ENCODE data around the gene CCNL2. TPM values are rescaled to one million over a fixed set of nuclear protein-coding genes. Genes with fewer than 3 reads are reported as not detected.

The CCNL2 gene
- total and polyA plus RNA-seq, 2 of the 13 experiments (the other 11 are each of a cell fraction or from before 2014, with no cell fraction given) = 105 to 340 TPM

DNA sequence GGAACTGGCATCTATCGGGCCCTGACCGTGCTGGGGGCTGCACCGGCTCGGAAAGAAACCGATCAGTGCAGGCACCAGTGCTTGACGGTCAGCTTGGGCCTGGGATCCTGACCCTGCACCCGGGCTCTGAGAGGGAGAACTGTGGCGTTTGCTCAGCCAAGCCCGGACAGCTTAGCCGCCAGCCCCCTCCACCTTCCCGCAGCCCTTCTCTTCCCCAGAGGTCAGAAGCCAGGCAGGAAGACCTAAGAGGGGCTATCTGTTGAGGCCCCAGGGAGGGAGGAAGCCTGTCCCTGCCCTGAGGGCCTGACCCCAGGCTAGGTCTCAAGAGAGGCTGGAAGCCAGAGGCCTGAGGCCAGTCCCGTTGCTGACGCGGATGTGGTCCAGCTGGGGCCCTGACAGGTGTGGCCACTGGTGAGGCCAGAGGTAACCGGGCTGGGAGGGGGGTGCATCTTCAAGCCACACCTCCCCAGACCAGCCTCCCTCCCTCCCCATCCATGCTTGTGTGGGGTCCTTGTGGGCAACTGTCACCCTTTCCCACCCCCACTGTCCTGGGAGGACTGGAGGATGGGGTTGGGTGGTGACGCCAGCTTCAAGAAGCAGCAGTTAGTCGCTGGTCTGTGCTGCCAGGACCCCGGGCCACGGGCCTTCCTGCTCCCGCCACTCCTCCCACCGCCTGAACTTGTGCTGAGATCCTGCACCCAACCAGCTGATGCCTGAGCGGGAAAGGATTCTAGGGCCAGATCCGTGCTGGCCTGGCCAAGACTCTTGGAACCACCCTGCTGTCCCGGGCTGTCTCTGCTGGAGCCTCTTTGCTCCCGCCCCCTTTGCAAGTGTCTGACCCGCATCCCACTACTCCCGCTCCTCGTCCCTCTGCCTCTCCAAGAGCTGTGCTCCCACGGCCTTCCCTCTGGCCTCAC lies 47.4 kb downstream of the CCNL2 start (continued):
- TF ChIP-seq ZSCAN25 (CRISPR knock-in tag; IDR thresholded peaks at IDR 0.05) (no peak), RBFOX2 (IDR thresholded peaks at IDR 0.05; ENCODE audit: low read depth, low read length) (peak; percentile 68), TCF7 (IDR thresholded peaks at IDR 0.05; ENCODE audit: low read depth) (no peak), TCF7L2 (IDR thresholded peaks at IDR 0.05; ENCODE audit: low read depth, low read length) (no peak), TCF12 (IDR thresholded peaks at IDR 0.05) (no peak), TCF12 (CRISPR knock-in tag; IDR thresholded peaks at IDR 0.05) (no peak), ZFP36L1 (CRISPR knock-in tag; IDR thresholded peaks at IDR 0.05) (no peak), AGO2 (optimal IDR thresholded peaks at IDR 0.05; ENCODE audit: low read depth, low read length) (peak; percentile 86), ZMYM2 (CRISPR knock-in tag; IDR thresholded peaks at IDR 0.05) (no peak), KDM3A (CRISPR knock-in tag; IDR thresholded peaks at IDR 0.05; ENCODE audit: low read depth) (no peak), SRSF1 (optimal IDR thresholded peaks at IDR 0.05; ENCODE audit: low read depth, low read length) (no peak), ZBTB7A (CRISPR knock-in tag; IDR thresholded peaks at IDR 0.05) (no peak), MAFG (CRISPR knock-in tag; IDR thresholded peaks at IDR 0.05) (no peak), AGO1 (IDR thresholded peaks at IDR 0.05; ENCODE audit: low read depth, low read length, poor library complexity, severe bottlenecking) (peak; percentile 94)
- TF ChIP-seq, protein P1, sequence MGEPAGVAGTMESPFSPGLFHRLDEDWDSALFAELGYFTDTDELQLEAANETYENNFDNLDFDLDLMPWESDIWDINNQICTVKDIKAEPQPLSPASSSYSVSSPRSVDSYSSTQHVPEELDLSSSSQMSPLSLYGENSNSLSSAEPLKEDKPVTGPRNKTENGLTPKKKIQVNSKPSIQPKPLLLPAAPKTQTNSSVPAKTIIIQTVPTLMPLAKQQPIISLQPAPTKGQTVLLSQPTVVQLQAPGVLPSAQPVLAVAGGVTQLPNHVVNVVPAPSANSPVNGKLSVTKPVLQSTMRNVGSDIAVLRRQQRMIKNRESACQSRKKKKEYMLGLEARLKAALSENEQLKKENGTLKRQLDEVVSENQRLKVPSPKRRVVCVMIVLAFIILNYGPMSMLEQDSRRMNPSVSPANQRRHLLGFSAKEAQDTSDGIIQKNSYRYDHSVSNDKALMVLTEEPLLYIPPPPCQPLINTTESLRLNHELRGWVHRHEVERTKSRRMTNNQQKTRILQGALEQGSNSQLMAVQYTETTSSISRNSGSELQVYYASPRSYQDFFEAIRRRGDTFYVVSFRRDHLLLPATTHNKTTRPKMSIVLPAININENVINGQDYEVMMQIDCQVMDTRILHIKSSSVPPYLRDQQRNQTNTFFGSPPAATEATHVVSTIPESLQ (CRISPR knock-in tag; conservative IDR thresholded peaks at IDR 0.05) = no peak
- TF ChIP-seq, protein P2, sequence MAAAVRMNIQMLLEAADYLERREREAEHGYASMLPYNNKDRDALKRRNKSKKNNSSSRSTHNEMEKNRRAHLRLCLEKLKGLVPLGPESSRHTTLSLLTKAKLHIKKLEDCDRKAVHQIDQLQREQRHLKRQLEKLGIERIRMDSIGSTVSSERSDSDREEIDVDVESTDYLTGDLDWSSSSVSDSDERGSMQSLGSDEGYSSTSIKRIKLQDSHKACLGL (CRISPR knock-in tag; IDR thresholded peaks at IDR 0.05) = no peak
- TF ChIP-seq, protein P3, sequence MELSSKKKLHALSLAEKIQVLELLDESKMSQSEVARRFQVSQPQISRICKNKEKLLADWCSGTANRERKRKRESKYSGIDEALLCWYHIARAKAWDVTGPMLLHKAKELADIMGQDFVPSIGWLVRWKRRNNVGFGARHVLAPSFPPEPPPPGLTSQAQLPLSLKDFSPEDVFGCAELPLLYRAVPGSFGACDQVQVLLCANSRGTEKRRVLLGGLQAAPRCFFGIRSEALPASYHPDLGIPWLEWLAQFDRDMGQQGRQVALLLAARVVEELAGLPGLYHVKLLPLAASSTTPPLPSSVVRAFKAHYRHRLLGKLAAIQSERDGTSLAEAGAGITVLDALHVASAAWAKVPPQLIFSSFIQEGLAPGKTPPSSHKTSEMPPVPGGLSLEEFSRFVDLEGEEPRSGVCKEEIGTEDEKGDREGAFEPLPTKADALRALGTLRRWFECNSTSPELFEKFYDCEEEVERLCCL (CRISPR knock-in tag; IDR thresholded peaks at IDR 0.05; ENCODE audit: borderline replicate concordance) = no peak
- TF ChIP-seq, protein P4, sequence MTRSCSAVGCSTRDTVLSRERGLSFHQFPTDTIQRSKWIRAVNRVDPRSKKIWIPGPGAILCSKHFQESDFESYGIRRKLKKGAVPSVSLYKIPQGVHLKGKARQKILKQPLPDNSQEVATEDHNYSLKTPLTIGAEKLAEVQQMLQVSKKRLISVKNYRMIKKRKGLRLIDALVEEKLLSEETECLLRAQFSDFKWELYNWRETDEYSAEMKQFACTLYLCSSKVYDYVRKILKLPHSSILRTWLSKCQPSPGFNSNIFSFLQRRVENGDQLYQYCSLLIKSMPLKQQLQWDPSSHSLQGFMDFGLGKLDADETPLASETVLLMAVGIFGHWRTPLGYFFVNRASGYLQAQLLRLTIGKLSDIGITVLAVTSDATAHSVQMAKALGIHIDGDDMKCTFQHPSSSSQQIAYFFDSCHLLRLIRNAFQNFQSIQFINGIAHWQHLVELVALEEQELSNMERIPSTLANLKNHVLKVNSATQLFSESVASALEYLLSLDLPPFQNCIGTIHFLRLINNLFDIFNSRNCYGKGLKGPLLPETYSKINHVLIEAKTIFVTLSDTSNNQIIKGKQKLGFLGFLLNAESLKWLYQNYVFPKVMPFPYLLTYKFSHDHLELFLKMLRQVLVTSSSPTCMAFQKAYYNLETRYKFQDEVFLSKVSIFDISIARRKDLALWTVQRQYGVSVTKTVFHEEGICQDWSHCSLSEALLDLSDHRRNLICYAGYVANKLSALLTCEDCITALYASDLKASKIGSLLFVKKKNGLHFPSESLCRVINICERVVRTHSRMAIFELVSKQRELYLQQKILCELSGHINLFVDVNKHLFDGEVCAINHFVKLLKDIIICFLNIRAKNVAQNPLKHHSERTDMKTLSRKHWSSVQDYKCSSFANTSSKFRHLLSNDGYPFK (CRISPR knock-in tag; IDR thresholded peaks at IDR 0.05; ENCODE audit: borderline replicate concordance) = 0 out of 2 replicates have a peak, but pooled peaks have one; percentile 13
- TF ChIP-seq, protein P5, sequence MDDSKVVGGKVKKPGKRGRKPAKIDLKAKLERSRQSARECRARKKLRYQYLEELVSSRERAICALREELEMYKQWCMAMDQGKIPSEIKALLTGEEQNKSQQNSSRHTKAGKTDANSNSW (CRISPR knock-in tag; IDR thresholded peaks at IDR 0.05; ENCODE audit: borderline replicate concordance) = no peak
- TF ChIP-seq, protein P6, sequence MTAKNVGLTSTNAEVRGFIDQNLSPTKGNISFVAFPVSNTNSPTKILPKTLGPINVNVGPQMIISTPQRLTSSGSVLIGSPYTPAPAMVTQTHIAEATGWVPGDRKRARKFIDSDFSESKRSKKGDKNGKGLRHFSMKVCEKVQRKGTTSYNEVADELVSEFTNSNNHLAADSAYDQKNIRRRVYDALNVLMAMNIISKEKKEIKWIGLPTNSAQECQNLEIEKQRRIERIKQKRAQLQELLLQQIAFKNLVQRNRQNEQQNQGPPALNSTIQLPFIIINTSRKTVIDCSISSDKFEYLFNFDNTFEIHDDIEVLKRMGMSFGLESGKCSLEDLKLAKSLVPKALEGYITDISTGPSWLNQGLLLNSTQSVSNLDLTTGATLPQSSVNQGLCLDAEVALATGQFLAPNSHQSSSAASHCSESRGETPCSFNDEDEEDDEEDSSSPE (CRISPR knock-in tag; IDR thresholded peaks at IDR 0.05) = no peak
- TF ChIP-seq, protein P7, sequence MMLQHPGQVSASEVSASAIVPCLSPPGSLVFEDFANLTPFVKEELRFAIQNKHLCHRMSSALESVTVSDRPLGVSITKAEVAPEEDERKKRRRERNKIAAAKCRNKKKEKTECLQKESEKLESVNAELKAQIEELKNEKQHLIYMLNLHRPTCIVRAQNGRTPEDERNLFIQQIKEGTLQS (CRISPR knock-in tag; IDR thresholded peaks at IDR 0.05) = no peak
